Esophagus squamous epithelium (tissue), 5 donors: ENCODE measurements around the gene NFATC4. TPM values are rescaled to one million over a fixed set of nuclear protein-coding genes. Genes with fewer than 3 reads are reported as not detected.
"Not testable (repeated sequence)": the region's sequence is repeated elsewhere in the genome, so short reads cannot be mapped to it uniquely, and the experiment has no call there.

ENCODE experiments used
- DNase-seq: peaks from one replicate; lab custom pipeline; 2025; lab: John Stamatoyannopoulos, UW
- H3K27ac ChIP-seq, 4 donors: fragments of 200-600 bp; sonication (generic); one replicate each; pipeline ENCODE4 v1.5.1; 2016 to 2019; ENCODE audit warnings: mild to moderate bottlenecking in 1 of 4
- H3K27me3 ChIP-seq, 4 donors: fragments of 200-600 bp; sonication (generic); 1 replicate in 3 of 4; 2 replicates in 1 of 4; pipeline versions ENCODE4 v1.5.1 to v1.6.0; 2017 to 2021; ENCODE audit warnings: antibody characterized with exemption in 1 of 4
- H3K36me3 ChIP-seq, 3 donors: fragments of 200-600 bp; sonication (generic); one replicate each; pipeline ENCODE4 v1.5.1; 2016 to 2019
- H3K4me1 ChIP-seq, 3 donors: fragments of 200-600 bp; sonication (generic); one replicate each; pipeline ENCODE4 v1.5.1; 2017 to 2019
- H3K4me3 ChIP-seq, 4 donors: fragments of 200-600 bp; sonication (generic); 1 replicate in 3 of 4; 2 replicates in 1 of 4; pipeline ENCODE4 v1.5.1; 2016 to 2019; ENCODE audit warnings: mild to moderate bottlenecking in 2 of 4, moderate library complexity in 1 of 4
- H3K9me3 ChIP-seq, 3 donors: fragments of 200-600 bp; sonication (generic); one replicate each; pipeline ENCODE4 v1.5.1; 2016 to 2019
- POLR2A ChIP-seq, 4 donors: fragments of 450-650 bp; IDR thresholded peaks; one replicate each; pipeline ENCODE4 v1.6.1; 2017; ENCODE audit warnings: antibody characterized with exemption in 4 of 4, mild to moderate bottlenecking in 4 of 4, moderate library complexity in 3 of 4
- WGBS, 2 donors: methylation state at CpG; one replicate each; pipeline ENCODE4 v1.1.5; 2018; 5-methylcytosine and 5-hydroxymethylcytosine counted together
- intact Hi-C: fragments of 100-400 bp; cut with DNase I; formaldehyde crosslinking; loops from one replicate; pipeline ENCODE4 v1.15.0; 2022
- total RNA-seq, 4 donors: library from RNA; depleted of rRNA; stranded (reverse); fragments of >200 nt; gene quantifications; one replicate each; pipeline ENCODE4 v1.1.0, GENCODE V29; 2016
- TF ChIP-seq, protein P1 (sequence below), 6 experiments: fragments of 450-650 bp in 4 of 6; fragments of 200-600 bp in 2 of 6; sonication (generic) in 2 of 6; IDR thresholded peaks; one replicate each; pipeline ENCODE4 v1.5.1; 2016 to 2019; ENCODE audit warnings: antibody characterized with exemption in 6 of 6, mild to moderate bottlenecking in 4 of 6, moderate library complexity in 4 of 6
- donor health status: DM: yes; HTN: yes; CAD: no.

The NFATC4 gene
- total RNA-seq, 4 donors from 2014 or later = 2.7 to 22.5 (median 9.2) TPM

DNA sequence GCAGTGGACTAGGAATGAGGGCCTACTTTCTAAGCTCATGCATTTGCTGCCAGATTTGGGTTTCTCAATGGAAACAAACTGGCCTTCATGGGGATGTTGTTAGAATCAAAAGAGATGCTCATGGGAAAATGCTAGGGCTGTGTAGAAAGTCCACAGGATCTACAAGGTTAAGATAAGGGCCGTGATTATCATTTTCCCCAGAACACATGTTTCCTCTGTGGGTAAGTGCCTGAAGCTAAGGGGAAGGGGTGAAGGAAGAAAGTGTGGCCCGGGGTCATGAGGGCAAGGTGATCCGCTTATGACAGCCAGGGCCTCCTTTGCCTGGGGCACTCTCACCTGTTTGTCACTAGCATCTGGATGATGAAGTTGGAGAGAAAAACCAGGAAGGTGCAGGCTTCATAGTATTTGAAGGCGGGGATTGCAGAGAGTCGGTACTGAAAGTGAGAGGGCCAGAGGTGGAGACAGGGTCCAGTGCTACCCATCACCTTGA lies 42.9 kb upstream of the NFATC4 start:
- intact Hi-C loops = no loop called here
- 70 to 79% methylated on average over 5 of the region's 5 CpGs for WGBS, 2 donors
- Histone ChIP-seq H3K27me3 (no peaks in the 10 kb centered on the region), H3K36me3 (no peaks in the 10 kb centered on the region), H3K27ac (no peak overlapping the region), H3K9me3 (no peaks in the 10 kb centered on the region), H3K4me1 (peaks cover 0 to 30% (median 0%) of the 10 kb centered on the region in 3 donors), H3K4me3 (no peak overlapping the region)
- no peak for TF ChIP-seq POLR2A (IDR thresholded peaks at IDR 0.05)
- TF ChIP-seq, protein P1, sequence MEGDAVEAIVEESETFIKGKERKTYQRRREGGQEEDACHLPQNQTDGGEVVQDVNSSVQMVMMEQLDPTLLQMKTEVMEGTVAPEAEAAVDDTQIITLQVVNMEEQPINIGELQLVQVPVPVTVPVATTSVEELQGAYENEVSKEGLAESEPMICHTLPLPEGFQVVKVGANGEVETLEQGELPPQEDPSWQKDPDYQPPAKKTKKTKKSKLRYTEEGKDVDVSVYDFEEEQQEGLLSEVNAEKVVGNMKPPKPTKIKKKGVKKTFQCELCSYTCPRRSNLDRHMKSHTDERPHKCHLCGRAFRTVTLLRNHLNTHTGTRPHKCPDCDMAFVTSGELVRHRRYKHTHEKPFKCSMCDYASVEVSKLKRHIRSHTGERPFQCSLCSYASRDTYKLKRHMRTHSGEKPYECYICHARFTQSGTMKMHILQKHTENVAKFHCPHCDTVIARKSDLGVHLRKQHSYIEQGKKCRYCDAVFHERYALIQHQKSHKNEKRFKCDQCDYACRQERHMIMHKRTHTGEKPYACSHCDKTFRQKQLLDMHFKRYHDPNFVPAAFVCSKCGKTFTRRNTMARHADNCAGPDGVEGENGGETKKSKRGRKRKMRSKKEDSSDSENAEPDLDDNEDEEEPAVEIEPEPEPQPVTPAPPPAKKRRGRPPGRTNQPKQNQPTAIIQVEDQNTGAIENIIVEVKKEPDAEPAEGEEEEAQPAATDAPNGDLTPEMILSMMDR (IDR thresholded peaks at IDR 0.05) = no peak
- no peak for DNase-seq

DNA sequence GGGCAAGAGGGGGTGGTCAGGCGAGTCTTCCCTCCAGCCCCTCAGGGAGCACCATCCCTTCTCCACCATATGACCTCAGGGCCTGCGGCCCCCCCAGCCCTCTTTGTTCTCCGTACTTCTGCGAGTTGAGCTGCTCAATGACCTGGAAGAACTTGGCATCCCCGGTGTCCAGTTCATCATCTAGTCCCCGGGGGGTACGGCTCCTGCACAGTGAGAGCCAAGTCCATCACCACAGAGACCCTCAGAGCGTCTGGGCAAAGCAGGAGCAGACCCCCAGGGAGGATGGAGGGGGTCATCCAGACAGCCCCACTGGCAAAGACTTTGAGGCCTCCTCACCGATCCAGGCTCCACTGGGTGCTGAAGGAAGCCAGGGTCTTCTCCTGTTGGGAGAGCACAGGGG lies 42.0 kb upstream of the NFATC4 start:
- no peaks in the 10 kb centered on the region for H3K9me3 ChIP-seq
- no peak overlapping the region for H3K4me3 ChIP-seq
- intact Hi-C loops = no loop called here
- H3K27ac ChIP-seq = no peak overlapping the region
- TF ChIP-seq, protein P1 (IDR thresholded peaks at IDR 0.05) = no peak
- TF ChIP-seq POLR2A (IDR thresholded peaks at IDR 0.05) = no peak
- peaks cover 0 to 32% (median 0%) of the 10 kb centered on the region in 3 donors for H3K4me1 ChIP-seq
- no peak for DNase-seq
- 50 to 77% methylated on average over 3 to 5 of the region's 9 CpGs for WGBS, 2 donors
- no peaks in the 10 kb centered on the region for H3K36me3 ChIP-seq
- H3K27me3 ChIP-seq = no peaks in the 10 kb centered on the region

DNA sequence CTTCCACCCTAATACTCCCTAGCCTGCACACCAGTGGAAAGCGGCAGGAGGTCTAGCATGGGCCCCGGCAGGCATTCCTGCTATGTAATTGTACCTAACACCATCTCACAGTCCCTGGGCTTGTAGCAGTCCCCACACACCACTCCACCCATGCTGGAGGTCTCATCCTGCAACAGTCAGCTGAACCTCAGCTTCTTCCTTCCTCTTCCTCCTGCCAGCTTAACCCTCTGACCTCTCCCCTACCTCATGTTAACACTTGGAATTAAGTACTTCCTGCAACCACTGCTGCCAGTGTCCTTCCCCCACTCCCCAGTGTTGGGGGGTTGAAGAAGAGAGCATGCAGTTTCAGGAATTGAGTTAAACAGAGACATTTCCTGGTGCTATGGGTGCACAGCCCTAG lies 40.7 kb upstream of the NFATC4 start:
- Histone ChIP-seq H3K27ac (peak overlapping the region in 1 of 4 donors; percentile 36), H3K4me1 (peaks cover 0 to 40% (median 6%) of the 10 kb centered on the region in 3 donors), H3K9me3 (no peaks in the 10 kb centered on the region), H3K36me3 (no peaks in the 10 kb centered on the region), H3K27me3 (peaks cover 0 to under 1% (median 0%) of the 10 kb centered on the region in 4 donors), H3K4me3 (no peak overlapping the region)
- intact Hi-C loops = no loop called here
- WGBS, 2 donors = 63 to 79% methylated on average over 2 of the region's 2 CpGs
- DNase-seq = no peak
- TF ChIP-seq, protein P1 (IDR thresholded peaks at IDR 0.05) = no peak
- TF ChIP-seq POLR2A (IDR thresholded peaks at IDR 0.05) = no peak

DNA sequence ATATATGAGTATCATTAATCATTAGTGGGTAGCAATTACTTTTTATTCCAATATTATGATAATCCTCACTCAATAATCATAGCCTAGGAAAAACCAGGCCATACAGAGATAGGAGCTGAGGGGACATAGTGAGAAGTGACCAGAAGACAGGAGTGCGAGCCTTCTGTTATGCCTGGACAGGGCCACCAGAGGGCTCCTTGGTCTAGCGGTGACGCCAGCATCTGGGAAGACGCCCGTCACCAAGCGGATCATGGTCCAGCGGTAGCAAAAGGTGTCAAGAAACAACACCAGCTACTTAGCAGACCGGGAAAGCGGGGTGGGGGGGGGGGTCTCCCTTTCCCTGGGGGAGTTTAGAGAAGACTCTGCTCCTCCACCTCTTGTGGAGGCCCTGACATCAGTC lies 40.1 kb upstream of the NFATC4 start:
- H3K27ac ChIP-seq, H3K36me3 ChIP-seq, DNase-seq, H3K27me3 ChIP-seq, H3K9me3 ChIP-seq, intact Hi-C loops, H3K4me3 ChIP-seq: not testable (repeated sequence)
- H3K4me1 ChIP-seq = peaks cover 0 to 46% (median 12%) of the 10 kb centered on the region in 3 donors
- TF ChIP-seq, protein P1 (IDR thresholded peaks at IDR 0.05) = peak; percentile 35 to 78 (median 60)
- 1 to 7% methylated on average over 6 to 9 of the region's 9 CpGs for WGBS, 2 donors

DNA sequence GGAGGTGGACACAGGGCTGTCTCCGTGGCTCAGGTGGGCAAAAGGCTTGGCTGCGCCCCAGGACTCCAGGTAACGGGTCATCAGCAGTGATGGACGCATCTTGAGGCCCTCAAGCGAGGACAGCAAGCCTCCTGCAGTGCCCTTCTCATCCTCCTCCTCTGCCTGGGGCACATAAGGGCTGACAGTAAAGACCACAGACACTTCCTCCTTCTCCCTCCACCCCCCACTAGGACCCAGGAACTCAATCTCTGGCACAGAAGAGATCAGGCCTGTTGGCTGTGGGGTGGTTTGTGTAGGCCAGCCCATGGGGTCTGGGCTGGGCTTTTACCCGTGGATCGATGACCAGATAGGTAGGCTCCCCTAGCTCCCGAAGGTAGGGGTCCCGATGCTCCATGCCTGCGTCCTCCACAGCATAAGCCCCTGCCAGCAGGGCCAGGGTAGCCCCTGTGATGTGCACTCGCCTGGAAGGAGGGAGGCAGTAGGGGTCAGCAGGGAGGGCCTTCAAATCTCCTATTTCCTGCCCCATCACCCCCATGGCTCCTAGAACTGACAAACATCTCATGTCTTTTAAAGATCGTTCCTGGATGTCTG lies 38.8 kb upstream of the NFATC4 start:
- Histone ChIP-seq H3K9me3 (no peaks in the 10 kb centered on the region), H3K4me3 (no peak overlapping the region), H3K27ac (peak overlapping the region in 3 of 4 donors; percentile 18 to 32 (median 26)), H3K4me1 (peaks cover 11 to 59% (median 25%) of the 10 kb centered on the region in 3 donors), H3K36me3 (no peaks in the 10 kb centered on the region), H3K27me3 (peaks cover 0 to 19% (median 3%) of the 10 kb centered on the region in 4 donors)
- intact Hi-C loops = no loop called here
- no peak for DNase-seq
- 70 to 80% methylated on average over 6 to 9 of the region's 12 CpGs for WGBS, 2 donors
- no peak for TF ChIP-seq POLR2A (IDR thresholded peaks at IDR 0.05)
- TF ChIP-seq, protein P1 (IDR thresholded peaks at IDR 0.05) = no peak
